KOPT-K1 (cell line): ENCODE data around the gene STK4.

Source experiments
- H3K27ac ChIP-seq: fragments of 200-600 bp; sonication (generic); 2 replicates; pipeline ENCODE4 v1.5.1; 2016; ENCODE audit warnings: antibody characterized with exemption, mild to moderate bottlenecking, low read depth, low read length; ENCODE audit not compliant: poor library complexity, severe bottlenecking
- H3K36me3 ChIP-seq: fragments of 200-600 bp; sonication (generic); 2 replicates; pipeline ENCODE4 v1.5.1; 2017; ENCODE audit warnings: antibody characterized with exemption, mild to moderate bottlenecking, low read length, moderate library complexity; ENCODE audit not compliant: insufficient read depth
- H3K9me3 ChIP-seq: fragments of 200-600 bp; sonication (generic); 2 replicates; pipeline ENCODE4 v1.5.1; 2017; ENCODE audit warnings: antibody characterized with exemption, low read length, mild to moderate bottlenecking; ENCODE audit not compliant: insufficient read depth, poor library complexity, severe bottlenecking

The STK4 gene

GRCh38 chr20:44943828-44944227 lies 22.5 kb upstream of the STK4 start:
- H3K36me3 ChIP-seq: peaks cover 100% of the 10 kb centered on the region

GRCh38 chr20:44945261-44945660 lies 21.1 kb upstream of the STK4 start:
- Histone ChIP-seq H3K27ac (no peak overlapping the region), H3K36me3 (peaks cover 100% of the 10 kb centered on the region), H3K9me3 (no peaks in the 10 kb centered on the region)

More at GRCh38 chr20:44943828-44944227, 22.5 kb upstream of the STK4 start:
- no peak overlapping the region for H3K27ac ChIP-seq
- H3K9me3 ChIP-seq: no peaks in the 10 kb centered on the region

- H3K36me3 ChIP-seq: peaks cover 100% of the 10 kb centered on the region
- no peaks in the 10 kb centered on the region for H3K9me3 ChIP-seq
- no peak overlapping the region for H3K27ac ChIP-seq
Measured at GRCh38 chr20:44946271-44946852, 19.9 kb upstream of the STK4 start.

GRCh38 chr20:44948107-44948506 lies 18.2 kb upstream of the STK4 start:
- no peaks in the 10 kb centered on the region for H3K9me3 ChIP-seq
- H3K27ac ChIP-seq: no peak overlapping the region
- H3K36me3 ChIP-seq: peaks cover 100% of the 10 kb centered on the region

- no peak overlapping the region for H3K27ac ChIP-seq
- H3K36me3 ChIP-seq: peaks cover 100% of the 10 kb centered on the region
Measured at GRCh38 chr20:44948513-44948912, 17.8 kb upstream of the STK4 start.

GRCh38 chr20:44950368-44950767 lies 15.9 kb upstream of the STK4 start:
- Histone ChIP-seq H3K27ac (no peak overlapping the region), H3K36me3 (peaks cover 100% of the 10 kb centered on the region), H3K9me3 (no peaks in the 10 kb centered on the region)

More at GRCh38 chr20:44948513-44948912, 17.8 kb upstream of the STK4 start:
- no peaks in the 10 kb centered on the region for H3K9me3 ChIP-seq

GRCh38 chr20:44952731-44953130 lies 13.6 kb upstream of the STK4 start:
- no peaks in the 10 kb centered on the region for H3K9me3 ChIP-seq
- H3K27ac ChIP-seq: no peak overlapping the region
- H3K36me3 ChIP-seq: peaks cover 100% of the 10 kb centered on the region

- no peak overlapping the region for H3K27ac ChIP-seq
- H3K36me3 ChIP-seq: peaks cover 95% of the 10 kb centered on the region
- no peaks in the 10 kb centered on the region for H3K9me3 ChIP-seq
Measured at GRCh38 chr20:44954211-44954610, 12.1 kb upstream of the STK4 start.

GRCh38 chr20:44955270-44955669 lies 11.0 kb upstream of the STK4 start:
- no peak overlapping the region for H3K27ac ChIP-seq
- H3K9me3 ChIP-seq: no peaks in the 10 kb centered on the region
- H3K36me3 ChIP-seq: peaks cover 85% of the 10 kb centered on the region

GRCh38 chr20:44956410-44956809 lies 9.9 kb upstream of the STK4 start:
- no peak overlapping the region for H3K27ac ChIP-seq
- H3K9me3 ChIP-seq: no peaks in the 10 kb centered on the region
- H3K36me3 ChIP-seq: peaks cover 73% of the 10 kb centered on the region

- Histone ChIP-seq H3K27ac (no peak overlapping the region), H3K9me3 (no peaks in the 10 kb centered on the region), H3K36me3 (peaks cover 55% of the 10 kb centered on the region)
Measured at GRCh38 chr20:44958276-44958675, 8.0 kb upstream of the STK4 start.

- H3K9me3 ChIP-seq: no peaks in the 10 kb centered on the region
- H3K27ac ChIP-seq: peak overlapping the region; percentile 66
- H3K36me3 ChIP-seq: peaks cover 46% of the 10 kb centered on the region
Measured at GRCh38 chr20:44959082-44959637, 7.2 kb upstream of the STK4 start.

- Histone ChIP-seq H3K36me3 (peaks cover 41% of the 10 kb centered on the region), H3K27ac (peak overlapping the region; percentile 66), H3K9me3 (no peaks in the 10 kb centered on the region)
Measured at GRCh38 chr20:44959638-44960102, 6.6 kb upstream of the STK4 start.

GRCh38 chr20:44960103-44960852 lies 6.0 kb upstream of the STK4 start, which contains the start of gene TOMM34:
Gene TOMM34 (minus strand): TSS chr20:44960397. CDS start chr20:44960333, 64 bp downstream.
- Histone ChIP-seq H3K27ac (peak within 1 kb of the TSS; percentile 66), H3K36me3 (peaks cover 35% of the 10 kb centered on the region), H3K9me3 (no peaks in the 10 kb centered on the region)

- peaks cover 25% of the 10 kb centered on the region for H3K36me3 ChIP-seq
- H3K27ac ChIP-seq: no peak overlapping the region
- no peaks in the 10 kb centered on the region for H3K9me3 ChIP-seq
Measured at GRCh38 chr20:44961011-44961869, 5.1 kb upstream of the STK4 start.
